ENCODE results near the gene MOB4.

The MOB4 gene

DNA sequence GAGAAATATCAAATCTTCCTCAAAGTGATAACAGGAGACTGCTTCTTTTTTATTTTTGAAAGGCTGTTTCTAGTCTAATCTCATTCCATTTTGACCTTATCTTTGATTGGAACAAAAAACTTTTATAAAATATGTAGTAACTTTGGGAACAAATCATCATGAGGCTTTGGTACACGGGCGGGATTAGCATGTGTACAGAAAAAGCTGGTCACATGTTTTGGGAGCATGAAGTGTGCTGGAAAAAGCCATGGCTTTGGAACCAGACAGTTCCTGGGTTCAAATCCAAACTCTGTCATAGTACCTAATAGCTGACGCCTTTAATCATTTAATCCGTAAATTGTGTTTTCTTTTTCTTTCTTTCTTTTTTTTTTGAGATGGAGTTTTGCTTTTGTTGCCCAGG is 81.3 kb downstream of the MOB4 start:
- DNase-seq = no peak

DNA sequence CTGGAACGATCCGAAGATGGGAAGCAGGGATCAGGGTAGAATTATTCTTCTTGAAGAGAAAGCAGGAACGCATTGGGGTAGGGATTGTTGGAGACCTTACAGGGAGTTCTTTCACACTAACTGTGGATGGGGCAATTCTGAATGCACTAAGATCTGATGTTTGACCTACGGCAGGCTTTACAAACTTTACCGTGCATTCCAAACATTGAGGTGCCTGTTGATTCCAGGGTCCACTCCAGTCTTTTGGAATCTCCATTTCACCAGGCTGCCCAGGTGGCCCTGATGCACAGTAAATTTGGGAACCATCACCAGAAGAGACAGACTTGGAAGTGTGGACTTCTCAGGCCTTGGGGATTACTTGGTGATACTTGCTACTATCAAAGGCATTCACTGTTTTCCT is 82.6 kb downstream of the MOB4 start:
- DNase-seq = no peak

DNA sequence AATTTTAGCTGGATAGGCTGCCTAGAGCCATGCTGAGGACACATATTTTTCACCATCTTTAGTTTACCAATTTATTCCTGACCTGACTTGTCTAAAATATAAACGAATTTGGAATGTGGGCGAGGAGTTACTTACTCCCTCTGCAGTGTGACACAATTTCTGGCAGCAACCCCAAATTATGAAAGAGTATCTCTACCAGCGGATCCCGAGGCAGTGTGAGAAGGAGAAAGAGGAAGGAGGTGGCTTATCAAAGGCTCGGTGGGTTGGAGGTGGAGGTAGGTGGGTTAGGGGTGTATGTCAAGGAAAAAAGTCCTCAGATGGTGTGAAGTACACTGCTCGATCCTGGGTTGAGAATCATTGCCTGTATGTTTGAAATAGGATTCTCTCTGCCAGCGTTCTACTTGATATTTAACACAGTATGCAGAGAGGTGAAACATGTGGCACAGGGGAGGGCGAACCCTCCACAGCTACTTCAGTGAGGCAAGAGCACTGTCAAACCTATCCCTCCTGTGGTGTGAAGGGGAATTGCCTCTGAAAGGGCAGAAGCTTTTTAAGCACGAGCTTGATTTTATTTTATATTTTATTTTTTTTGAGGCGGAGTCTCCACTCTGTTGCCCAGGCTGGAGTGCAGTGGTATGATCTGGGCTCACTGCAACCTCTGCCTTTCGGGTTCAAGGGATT is 83.6 kb downstream of the MOB4 start:
- DNase-seq = no peak

- DNase-seq = no peak
Observed at GRCh38 chr2:197600306-197600705, 84.4 kb downstream of the MOB4 start.

DNA sequence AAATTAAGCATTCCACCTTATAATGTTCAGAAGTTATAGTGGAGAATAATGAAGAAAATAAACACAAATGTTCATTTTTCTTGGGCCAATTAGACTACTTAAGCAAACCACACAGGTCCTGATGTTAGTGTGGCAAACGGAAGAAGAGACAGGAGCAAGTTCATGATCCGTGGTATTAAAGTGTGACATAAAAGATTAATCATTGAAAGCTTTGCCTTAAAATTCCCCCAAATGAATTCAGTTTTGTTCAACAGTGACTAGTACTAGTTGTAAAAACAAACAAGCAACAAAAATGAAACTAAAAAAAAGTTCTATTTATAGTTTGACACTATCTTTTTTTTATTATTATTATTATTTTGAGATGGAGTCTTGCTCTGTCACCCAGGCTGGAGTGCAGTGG is 85.9 kb downstream of the MOB4 start:
- no peak for DNase-seq

Measured in NCI-H526 treated with DMSO at 0.1 percent for 48 hours (cell line).